GM23338 (cell line): ENCODE results near the gene ANKRD40CL. TPM values are rescaled to one million over a fixed set of nuclear protein-coding genes. Genes with fewer than 3 reads are reported as not detected.

Source experiments
- ATAC-seq: fragments of 200-7000 bp; cut with Tn5 transposase; 3 replicates; pipeline ENCODE4 v1.9.1; 2020
- DNase-seq: peaks from one replicate; pipeline ENCODE4 v3.0.0-alpha.2; 2015; ENCODE audit warnings: low spot score
- H2AFZ ChIP-seq: fragments of 200-600 bp; sonication (generic); 2 replicates; pipeline ENCODE4 v1.8.0; 2016; ENCODE audit warnings: antibody characterized with exemption, mild to moderate bottlenecking, moderate library complexity
- H3F3A ChIP-seq: fragments of 200-600 bp; sonication (generic); replicated peaks from 2 replicates; pipeline ENCODE4 v1.8.0; 2017; ENCODE audit warnings: antibody characterized with exemption, mixed run types, low read depth
- H3K27ac ChIP-seq: fragments of 200-600 bp; sonication (generic); 2 replicates; pipeline ENCODE4 v1.6.1; 2016; ENCODE audit warnings: low read depth
- H3K27me3 ChIP-seq: fragments of 200-600 bp; sonication (generic); 2 replicates; pipeline ENCODE4 v1.8.0; 2016; ENCODE audit warnings: mild to moderate bottlenecking, mixed run types, moderate library complexity; ENCODE audit not compliant: insufficient read depth
- H3K36me3 ChIP-seq: fragments of 200-600 bp; sonication (generic); 2 replicates; pipeline ENCODE4 v1.8.0; 2016; ENCODE audit warnings: mild to moderate bottlenecking; ENCODE audit not compliant: insufficient read depth
- H3K4me1 ChIP-seq: fragments of 200-600 bp; sonication (generic); 2 replicates; pipeline ENCODE4 v1.8.0; 2016; ENCODE audit warnings: mild to moderate bottlenecking, moderate library complexity; ENCODE audit not compliant: insufficient read depth
- H3K4me2 ChIP-seq: fragments of 200-600 bp; sonication (generic); 2 replicates; pipeline ENCODE4 v1.7.1; 2017; ENCODE audit warnings: mixed run types
- H3K4me3 ChIP-seq: fragments of 200-600 bp; sonication (generic); 2 replicates; pipeline ENCODE4 v1.6.1; 2016; ENCODE audit warnings: mixed run types
- H3K79me2 ChIP-seq: fragments of 200-600 bp; sonication (generic); replicated peaks from 2 replicates; pipeline ENCODE4 v1.8.0; 2017; ENCODE audit warnings: mild to moderate bottlenecking; ENCODE audit not compliant: insufficient read depth
- H3K9me2 ChIP-seq: fragments of 200-600 bp; sonication (generic); 2 replicates; pipeline ENCODE4 v1.8.0; 2017; ENCODE audit not compliant: insufficient read depth
- H4K20me1 ChIP-seq: fragments of 200-600 bp; sonication (generic); replicated peaks from 2 replicates; pipeline ENCODE4 v1.8.0; 2017; ENCODE audit warnings: mild to moderate bottlenecking; ENCODE audit not compliant: insufficient read depth
- H3K27ac Mint-ChIP-seq: 2 replicates; pipeline ENCODE4 v1.8.0; 2020; ENCODE audit warnings: inconsistent platforms, mild to moderate bottlenecking, moderate library complexity, mixed read lengths
- H3K27me3 Mint-ChIP-seq: 3 replicates; pipeline ENCODE4 v1.8.0; 2022; ENCODE audit warnings: low read depth, mild to moderate bottlenecking, moderate library complexity, mixed read lengths, inconsistent platforms; ENCODE audit not compliant: insufficient read depth, poor library complexity
- H3K36me3 Mint-ChIP-seq: 3 replicates; pipeline ENCODE4 v1.8.0; 2021; ENCODE audit warnings: low read depth, mild to moderate bottlenecking, inconsistent platforms, moderate library complexity, mixed read lengths
- H3K4me1 Mint-ChIP-seq: 3 replicates; pipeline ENCODE4 v1.8.0; 2020; ENCODE audit warnings: mild to moderate bottlenecking, inconsistent platforms, mixed read lengths
- H3K4me3 Mint-ChIP-seq: 3 replicates; pipeline ENCODE4 v1.8.0; 2021; ENCODE audit warnings: moderate library complexity, mild to moderate bottlenecking, inconsistent platforms, mixed read lengths
- H3K9me3 Mint-ChIP-seq: 3 replicates; pipeline ENCODE4 v1.8.0; 2020; ENCODE audit warnings: moderate library complexity, mild to moderate bottlenecking, inconsistent platforms, mixed read lengths
- CREB1 ChIP-seq: fragments of 250-450 bp; sonication (Bioruptor Pico); IDR thresholded peaks from 2 replicates; pipeline ENCODE4 v1.5.0; 2020; ENCODE audit warnings: low read depth, mild to moderate bottlenecking, moderate library complexity
- CTCF ChIP-seq, 2 experiments: fragments of 200-600 bp in 1 of 2; sonication (generic) in 1 of 2; conservative IDR thresholded peaks; 2 replicates each; pipeline versions ENCODE4 v1.5.1 to v1.6.1; 2016 to 2017; ENCODE audit warnings: antibody characterized with exemption in 2 of 2, low read depth in 2 of 2, mild to moderate bottlenecking in 2 of 2, moderate library complexity in 1 of 2
- EZH2phosphoT487 ChIP-seq: fragments of 200-600 bp; sonication (generic); IDR thresholded peaks from one replicate; pipeline ENCODE4 v1.8.1; 2018; ENCODE audit warnings: antibody characterized with exemption; ENCODE audit not compliant: unreplicated experiment
- JUNB ChIP-seq: IDR thresholded peaks from one replicate; pipeline ENCODE4 v1.6.1; 2016; ENCODE audit warnings: antibody characterized with exemption; ENCODE audit not compliant: unreplicated experiment
- REST ChIP-seq: IDR thresholded peaks from one replicate; pipeline ENCODE4 v1.6.1; 2018; ENCODE audit warnings: antibody characterized with exemption; ENCODE audit not compliant: unreplicated experiment
- ZNF114 ChIP-seq: fragments of 250-450 bp; sonication (Bioruptor Pico); IDR thresholded peaks from 2 replicates; pipeline ENCODE4 v1.5.0; 2020; ENCODE audit warnings: mild to moderate bottlenecking, moderate library complexity
- ZNF331 ChIP-seq: fragments of 250-450 bp; sonication (Bioruptor Pico); IDR thresholded peaks from 2 replicates; pipeline ENCODE4 v1.5.0; 2020; ENCODE audit warnings: low read depth, mild to moderate bottlenecking, moderate library complexity
- polyA plus RNA-seq: library from polyadenylated mRNA; unstranded; fragments of >200 nt; fragmentation: Nextera tagmentation; extraction: Ambion mirVana; gene quantifications from 2 replicates; pipeline ENCODE4 v1.2.1, GENCODE V29; 2016
- total RNA-seq: library from RNA; depleted of rRNA; stranded (reverse); fragments of >200 nt; shearing (Covaris generic); gene quantifications from 2 replicates; pipeline ENCODE4 v1.2.3, GENCODE V29; 2014

The ANKRD40CL gene
- total and polyA plus RNA-seq, 2 experiments from 2014 or later: not detected

- Histone ChIP-seq H3F3A (no peaks in the 10 kb centered on the region), H3K79me2 (no peaks in the 10 kb centered on the region), H3K4me2 (no peak overlapping the region), H2AFZ (peak overlapping the region; percentile 78; the same call in 1 of the 2 replicates), H4K20me1 (no peaks in the 10 kb centered on the region), H3K27me3 (no peaks in the 10 kb centered on the region), H3K4me1 (no peaks in the 10 kb centered on the region), H3K36me3 (no peaks in the 10 kb centered on the region), H3K27ac (no peak overlapping the region), H3K4me3 (no peak overlapping the region), H3K9me2 (no peaks in the 10 kb centered on the region)
- Mint-ChIP-seq H3K27me3 (peaks cover 9% of the 10 kb centered on the region), H3K4me1 (peaks cover 2% of the 10 kb centered on the region; the same call in 2 of the 3 replicates), H3K4me3 (no peak overlapping the region), H3K9me3 (no peaks in the 10 kb centered on the region), H3K27ac (no peak overlapping the region), H3K36me3 (no peaks in the 10 kb centered on the region)
- ATAC-seq: no peak
- TF ChIP-seq ZNF114: no peak
- no peak for DNase-seq
Measured at GRCh38 chr17:50778471-50778870, 11.2 kb upstream of the ANKRD40CL start.

- H3K27ac Mint-ChIP-seq: no peak overlapping the region
- H3K9me3 Mint-ChIP-seq: no peaks in the 10 kb centered on the region
- no peak for ATAC-seq
Measured at GRCh38 chr17:50775926-50776325, 8.6 kb upstream of the ANKRD40CL start.

More at GRCh38 chr17:50775926-50776325, 8.6 kb upstream of the ANKRD40CL start:
- Mint-ChIP-seq H3K27me3 (peaks cover 2% of the 10 kb centered on the region), H3K36me3 (no peaks in the 10 kb centered on the region), H3K4me1 (peaks cover 2% of the 10 kb centered on the region; the same call in 1 of the 3 replicates), H3K4me3 (no peak overlapping the region)
- Histone ChIP-seq H3K27me3 (no peaks in the 10 kb centered on the region), H3K27ac (no peak overlapping the region), H3F3A (no peaks in the 10 kb centered on the region), H3K36me3 (no peaks in the 10 kb centered on the region), H3K4me1 (no peaks in the 10 kb centered on the region), H3K79me2 (no peaks in the 10 kb centered on the region), H2AFZ (no peak overlapping the region), H4K20me1 (no peaks in the 10 kb centered on the region), H3K4me2 (no peak overlapping the region), H3K9me2 (no peaks in the 10 kb centered on the region), H3K4me3 (no peak overlapping the region)
- TF ChIP-seq REST (no peak), ZNF331 (no peak), ZNF114 (no peak), CREB1 (CRISPR knock-in tag) (no peak), CTCF (conservative IDR thresholded peaks at IDR 0.05; ENCODE audit: low read depth in 2 of 2) (no peak), JUNB (no peak), EZH2phosphoT487 (no peak)
- DNase-seq: no peak
